ENCODE results near the gene DOCK1. TPM values are rescaled to one million over a fixed set of nuclear protein-coding genes. Genes with fewer than 3 reads are reported as not detected.

The DOCK1 gene
- total RNA-seq, 1 experiment from 2014 or later: 82.2 TPM

DNA sequence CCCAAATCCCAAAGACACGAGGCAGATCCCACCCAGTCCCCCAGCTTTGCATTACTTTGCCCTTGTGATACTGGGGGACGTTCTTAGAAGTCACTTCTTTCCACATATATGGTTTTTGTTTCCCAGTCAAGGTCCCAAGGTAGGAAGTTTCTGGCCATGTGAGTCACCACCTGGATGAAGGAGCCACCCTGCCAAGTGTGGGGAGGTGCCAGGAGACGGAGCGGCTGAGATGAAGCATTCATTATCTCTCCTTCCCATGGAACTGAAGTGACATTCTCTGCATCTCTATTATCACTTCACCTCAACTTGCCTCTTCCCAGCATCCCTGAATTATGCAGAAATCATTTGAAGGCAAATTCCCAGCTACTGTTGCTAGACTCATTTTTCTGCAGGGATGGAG is 427.4 kb downstream of the DOCK1 start:
- POLR2A ChIA-PET: no interaction called here
- Mint-ChIP-seq H3K4me3 (ENCODE audit: unreplicated experiment) (no peak overlapping the region), H3K27me3 (ENCODE audit: insufficient read depth, unreplicated experiment) (no peaks in the 10 kb centered on the region), H3K36me3 (ENCODE audit: insufficient read depth, unreplicated experiment) (peaks cover 7% of the 10 kb centered on the region), H3K27ac (ENCODE audit: unreplicated experiment) (no peak overlapping the region), H3K4me1 (ENCODE audit: low read depth, unreplicated experiment) (no peaks in the 10 kb centered on the region), H3K9me3 (ENCODE audit: unreplicated experiment) (no peaks in the 10 kb centered on the region)
- no peak for TF ChIP-seq CTCF (IDR thresholded peaks at IDR 0.05; ENCODE audit: insufficient read depth in 1 of 2, low read depth in 1 of 2, low read length in 1 of 2, severe bottlenecking in 1 of 2, unreplicated experiment in 1 of 2)
- CTCF ChIA-PET: no interaction called here
- no peaks in the 10 kb centered on the region for H3K27me3 ChIP-seq (replicated peaks; ENCODE audit: control insufficient read depth, insufficient read depth, low read length)
- no peaks in the 10 kb centered on the region for H3K9me3 ChIP-seq
- intact Hi-C loops (cut with micrococcal nuclease; ENCODE audit: unreplicated experiment): loop anchor here (2.0 kb wide), 1 partner anchor 32 kb away; no protein-coding TSS in a partner anchor
- DNase-seq: no peak
- H3K36me3 ChIP-seq (ENCODE audit: control insufficient read depth, insufficient read depth, low read length): no peaks in the 10 kb centered on the region
- H3K4me1 ChIP-seq: no peaks in the 10 kb centered on the region
- BruUV-seq (replicated peaks): no TSS peak
- H3K4me3 ChIP-seq (ENCODE audit: low read depth, low read length): no peak overlapping the region

DNA sequence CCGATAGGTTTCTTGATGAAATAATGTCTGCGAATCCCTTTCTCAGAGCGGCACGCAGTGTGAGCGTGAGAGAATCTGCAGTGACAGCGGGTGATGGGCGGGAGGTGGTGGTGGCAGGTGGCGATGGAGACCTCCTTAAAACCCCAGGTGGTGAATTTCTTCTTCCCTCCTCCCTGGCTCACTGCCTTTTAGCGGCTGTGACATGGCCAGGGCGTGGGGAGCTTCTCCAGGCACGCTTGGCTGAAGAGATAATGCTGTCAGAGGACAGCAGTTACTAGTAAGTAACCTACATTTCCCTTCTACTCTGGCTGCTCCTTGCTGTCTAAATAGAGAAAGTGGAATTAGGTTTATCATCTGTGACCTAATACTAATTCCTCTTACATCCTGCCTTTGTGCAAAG is 432.6 kb downstream of the DOCK1 start:
- Histone ChIP-seq H3K27me3 (replicated peaks; ENCODE audit: control insufficient read depth, insufficient read depth, low read length) (no peaks in the 10 kb centered on the region), H3K9me3 (no peaks in the 10 kb centered on the region), H3K4me3 (ENCODE audit: low read depth, low read length) (no peak overlapping the region), H3K36me3 (ENCODE audit: control insufficient read depth, insufficient read depth, low read length) (no peaks in the 10 kb centered on the region; the same call in 1 of the 2 replicates), H3K4me1 (no peaks in the 10 kb centered on the region)
- H3K4me3 Mint-ChIP-seq (ENCODE audit: unreplicated experiment): no peak overlapping the region
- no peaks in the 10 kb centered on the region for H3K27me3 Mint-ChIP-seq (ENCODE audit: insufficient read depth, unreplicated experiment)
- peaks cover 14% of the 10 kb centered on the region for H3K36me3 Mint-ChIP-seq (ENCODE audit: insufficient read depth, unreplicated experiment)
- H3K4me1 Mint-ChIP-seq (ENCODE audit: low read depth, unreplicated experiment): no peaks in the 10 kb centered on the region
- no peak for TF ChIP-seq CTCF (IDR thresholded peaks at IDR 0.05; ENCODE audit: insufficient read depth in 1 of 2, low read depth in 1 of 2, low read length in 1 of 2, severe bottlenecking in 1 of 2, unreplicated experiment in 1 of 2)
- no peak for DNase-seq
- ChIA-PET CTCF (no interaction called here), POLR2A (no interaction called here)
- H3K9me3 Mint-ChIP-seq (ENCODE audit: unreplicated experiment): no peaks in the 10 kb centered on the region
- BruUV-seq (replicated peaks): no TSS peak
- no peak overlapping the region for H3K27ac Mint-ChIP-seq (ENCODE audit: unreplicated experiment)
- intact Hi-C loops (cut with micrococcal nuclease; ENCODE audit: unreplicated experiment): no loop called here

DNA sequence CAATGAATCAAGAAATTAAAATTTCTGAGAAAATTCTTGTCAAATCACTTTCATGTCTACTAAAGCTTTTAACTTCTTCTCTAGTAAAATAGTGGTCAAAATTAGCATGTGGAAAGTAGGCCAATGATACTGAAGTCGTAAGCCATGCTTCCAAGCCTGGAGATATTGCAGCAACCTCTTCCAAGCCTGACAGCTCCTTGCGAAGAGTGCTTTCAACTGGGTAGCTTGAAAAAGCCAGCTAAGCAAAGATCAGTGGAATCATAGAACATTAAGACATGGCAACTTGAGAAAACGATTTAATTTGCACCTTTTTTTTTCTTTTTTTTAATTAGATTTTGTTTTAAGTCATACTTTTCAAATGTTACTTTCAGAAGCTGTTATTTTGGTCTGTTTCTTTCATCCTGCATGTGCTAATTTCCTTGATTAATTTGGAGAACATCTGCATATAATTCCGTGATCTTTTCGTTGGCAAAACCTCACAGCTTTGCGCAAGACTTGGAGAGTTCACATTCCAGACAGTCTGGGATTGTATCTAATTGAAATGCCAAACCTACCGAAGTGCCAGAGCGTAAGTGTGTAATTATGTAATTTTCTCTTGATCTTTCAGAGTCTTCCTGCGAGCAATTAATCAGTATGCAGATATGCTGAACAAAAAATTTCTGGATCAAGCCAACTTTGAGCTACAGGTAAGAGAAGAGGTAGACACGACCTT is 433.3 kb downstream of the DOCK1 start:
- H3K9me3 ChIP-seq: no peaks in the 10 kb centered on the region
- no peaks in the 10 kb centered on the region for H3K4me1 Mint-ChIP-seq (ENCODE audit: low read depth, unreplicated experiment)
- H3K27me3 Mint-ChIP-seq (ENCODE audit: insufficient read depth, unreplicated experiment): no peaks in the 10 kb centered on the region
- no peak overlapping the region for H3K27ac Mint-ChIP-seq (ENCODE audit: unreplicated experiment)
- H3K4me3 Mint-ChIP-seq (ENCODE audit: unreplicated experiment): no peak overlapping the region
- no TSS peak for BruUV-seq (replicated peaks)
- CTCF ChIA-PET: no interaction called here
- no peaks in the 10 kb centered on the region for H3K9me3 Mint-ChIP-seq (ENCODE audit: unreplicated experiment)
- TF ChIP-seq CTCF (IDR thresholded peaks at IDR 0.05; ENCODE audit: insufficient read depth in 1 of 2, low read depth in 1 of 2, low read length in 1 of 2, severe bottlenecking in 1 of 2, unreplicated experiment in 1 of 2): no peak
- no peak for DNase-seq
- no peaks in the 10 kb centered on the region for H3K4me1 ChIP-seq
- peaks cover 14% of the 10 kb centered on the region for H3K36me3 Mint-ChIP-seq (ENCODE audit: insufficient read depth, unreplicated experiment)
- POLR2A ChIA-PET: no interaction called here
- H3K36me3 ChIP-seq (ENCODE audit: control insufficient read depth, insufficient read depth, low read length): no peaks in the 10 kb centered on the region; the same call in 1 of the 2 replicates
- intact Hi-C loops (cut with micrococcal nuclease; ENCODE audit: unreplicated experiment): no loop called here
- no peak overlapping the region for H3K4me3 ChIP-seq (ENCODE audit: low read depth, low read length)
- H3K27me3 ChIP-seq (replicated peaks; ENCODE audit: control insufficient read depth, insufficient read depth, low read length): no peaks in the 10 kb centered on the region
